GM12878 (cell line): ENCODE measurements around the gene TMEM63C. TPM values are rescaled to one million over a fixed set of nuclear protein-coding genes. Genes with fewer than 3 reads are reported as not detected.

Experiments
- ATAC-seq: fragments of 200-7000 bp; cut with Tn5 transposase; 3 replicates; pipeline ENCODE4 v1.9.1; 2020; ENCODE audit warnings: mild to moderate bottlenecking, moderate library complexity
- BruUV-seq: library from RNA; stranded (reverse); fragments of 400-500 nt; replicated peaks from 2 replicates; lab custom pipeline; 2021; lab: Mats Ljungman, UMichigan
- CTCF ChIA-PET: fragments of 300-600 bp; sonication (Branson Sonifier 250); formaldehyde crosslinking; extraction: SDS; loops from one replicate; lab custom pipeline; 2021; ENCODE audit warnings: inconsistent platforms; lab: Yijun Ruan, JAX
- POLR2A ChIA-PET: fragments of 350-600 bp; formaldehyde crosslinking; extraction: SDS; loops from one replicate; lab custom pipeline; 2021; ENCODE audit warnings: inconsistent platforms; lab: Charles Lee
- RAD21 ChIA-PET: fragments of 300-600 bp; sonication (Branson Sonifier 250); formaldehyde crosslinking; loops from one replicate; lab custom pipeline; 2023; ENCODE audit warnings: antibody characterized with exemption; ENCODE audit not compliant: unreplicated experiment; lab: Charles Lee
- SMC1A ChIA-PET: fragments of 300-600 bp; sonication (Branson Sonifier 250); formaldehyde crosslinking; loops from one replicate; lab custom pipeline; 2023; ENCODE audit not compliant: unreplicated experiment, uncharacterized antibody; lab: Charles Lee
- DNase-seq: peaks from one replicate; pipeline ENCODE4 v3.0.0-alpha.2; 2011; ENCODE audit warnings: low read depth, low spot score
- FAIRE-seq: peaks from 3 replicates; lab custom pipeline; 2011; peaks lifted over from hg19 to GRCh38; lab: Jason Lieb, UNC
- H2AFZ ChIP-seq: 2 replicates; pipeline ENCODE4 v1.6.0; 2011; ENCODE audit warnings: low read depth, low read length, control low read depth; ENCODE audit not compliant: control insufficient read depth
- H3K27ac ChIP-seq: 2 replicates; pipeline ENCODE4 v1.5.1; 2011; ENCODE audit warnings: control low read depth; ENCODE audit not compliant: control insufficient read depth, insufficient read depth
- H3K27me3 ChIP-seq, 2 experiments: replicated peaks in 1 of 2; 2 replicates each; pipeline versions ENCODE4 v1.6.0 to v1.6.1; 2011; ENCODE audit warnings: low read length in 1 of 2; ENCODE audit not compliant: control insufficient read depth in 2 of 2, insufficient read depth in 2 of 2
- H3K36me3 ChIP-seq, 2 experiments: 2 replicates each; pipeline ENCODE4 v1.5.1; 2011; ENCODE audit warnings: low read length in 1 of 2; ENCODE audit not compliant: control insufficient read depth in 2 of 2, insufficient read depth in 2 of 2
- H3K4me1 ChIP-seq: 2 replicates; pipeline ENCODE4 v1.6.1; 2011; ENCODE audit warnings: mild to moderate bottlenecking, low read length, moderate library complexity, mixed read lengths; ENCODE audit not compliant: control insufficient read depth, insufficient read depth
- H3K4me2 ChIP-seq: 2 replicates; pipeline ENCODE4 v1.6.0; 2011; ENCODE audit warnings: control low read depth; ENCODE audit not compliant: control insufficient read depth, insufficient read depth
- H3K4me3 ChIP-seq: fragments of 200-600 bp; sonication (generic); 2 replicates; pipeline ENCODE4 v1.5.1; 2016
- H3K79me2 ChIP-seq: 2 replicates; pipeline ENCODE4 v1.6.0; 2011; ENCODE audit warnings: low read length; ENCODE audit not compliant: control insufficient read depth, insufficient read depth
- H3K9ac ChIP-seq: 2 replicates; pipeline ENCODE4 v1.8.0; 2011; ENCODE audit warnings: low read length, control low read depth, mixed read lengths; ENCODE audit not compliant: control insufficient read depth, insufficient read depth
- H3K9me3 ChIP-seq: replicated peaks from 3 replicates; pipeline ENCODE4 v1.5.1; 2011; ENCODE audit warnings: mild to moderate bottlenecking, low read length; ENCODE audit not compliant: control insufficient read depth, insufficient read depth
- H4K20me1 ChIP-seq: 2 replicates; pipeline ENCODE4 v1.6.0; 2011; ENCODE audit not compliant: control insufficient read depth, insufficient read depth
- CHD1 ChIP-seq: IDR thresholded peaks from 2 replicates; pipeline ENCODE4 v1.6.1; 2012; ENCODE audit warnings: low read depth, low read length, improper control_type of control experiment
- EGR1 ChIP-seq, 2 experiments: IDR thresholded peaks; 1 replicate in 1 of 2; 2 replicates in 1 of 2; pipeline ENCODE4 v1.6.1; 2011 to 2012; ENCODE audit warnings: low read depth in 2 of 2, low read length in 2 of 2, borderline replicate concordance in 1 of 2, mild to moderate bottlenecking in 1 of 2, moderate library complexity in 1 of 2
- ESRRA ChIP-seq: IDR thresholded peaks from 2 replicates; pipeline ENCODE4 v1.6.1; 2012; ENCODE audit warnings: mild to moderate bottlenecking, low read length, improper control_type of control experiment
- EZH2 ChIP-seq: IDR thresholded peaks from 2 replicates; pipeline ENCODE4 v1.6.1; 2012; ENCODE audit warnings: low read depth, mild to moderate bottlenecking, control low read depth, inconsistent platforms, low read length, borderline replicate concordance; ENCODE audit not compliant: control insufficient read depth
- KLF5 ChIP-seq: fragments of 450-650 bp; IDR thresholded peaks from 2 replicates; pipeline ENCODE4 v1.6.1; 2014; ENCODE audit warnings: mild to moderate bottlenecking; ENCODE audit not compliant: partially characterized antibody
- LARP7 ChIP-seq: fragments of 450-650 bp; IDR thresholded peaks from 2 replicates; pipeline ENCODE4 v1.6.1; 2017; ENCODE audit warnings: mild to moderate bottlenecking
- PAX8 ChIP-seq: fragments of 450-650 bp; IDR thresholded peaks from 2 replicates; pipeline ENCODE4 v1.6.1; 2017; ENCODE audit warnings: mild to moderate bottlenecking, moderate library complexity
- POLR2A ChIP-seq: IDR thresholded peaks from 2 replicates; pipeline ENCODE4 v1.6.1; 2011; ENCODE audit warnings: low read depth, mild to moderate bottlenecking, low read length
- POLR2AphosphoS2 ChIP-seq: IDR thresholded peaks from 2 replicates; pipeline ENCODE4 v1.6.1; 2011; ENCODE audit warnings: low read depth, mild to moderate bottlenecking, low read length, improper control_type of control experiment, moderate library complexity
- RUNX3 ChIP-seq: IDR thresholded peaks from 2 replicates; pipeline ENCODE4 v1.6.1; 2012; ENCODE audit warnings: low read length, inconsistent platforms
- SPI1 ChIP-seq: IDR thresholded peaks from 2 replicates; pipeline ENCODE4 v1.6.1; 2011; ENCODE audit warnings: low read depth, mild to moderate bottlenecking, low read length, moderate library complexity, borderline replicate concordance; ENCODE audit not compliant: insufficient read depth
- SREBF2 ChIP-seq: IDR thresholded peaks from 2 replicates; pipeline ENCODE4 v1.6.1; 2012; ENCODE audit warnings: mild to moderate bottlenecking, low read length
- ZNF274 ChIP-seq: IDR thresholded peaks from one replicate; pipeline ENCODE4 v1.8.0; 2011; ENCODE audit not compliant: insufficient read length, insufficient read depth
- WGBS: methylation state at CpG from one replicate; pipeline ENCODE4 v1.1.6; 2016; ENCODE audit warnings: low lambda C conversion rate; ENCODE audit not compliant: insufficient replicate concordance, insufficient coverage; ENCODE audit errors: missing lambda C conversion rate; 5-methylcytosine and 5-hydroxymethylcytosine counted together
- in situ Hi-C: fragments of 300-500 bp; cut with MboI; formaldehyde crosslinking; loops from 9 replicates; pipeline ENCODE4 v1.14.3; 2018; ENCODE audit warnings: mixed read lengths
- intact Hi-C: fragments of 100-400 bp; cut with micrococcal nuclease; formaldehyde crosslinking; loops from one replicate; pipeline ENCODE4 v1.14.2; 2022; ENCODE audit not compliant: unreplicated experiment
- polyA plus RNA-seq, 11 experiments: library from polyadenylated mRNA; depleted of rRNA in 4 of 11; unstranded in 6 of 11; stranded (reverse) in 5 of 11; fragments of >200 nt; fragmentation: Nextera tagmentation in 4 of 11; fragmentation: Illumina TruSeq in 1 of 11; extraction: Ambion mirVana in 4 of 11; extraction: Trizol in 1 of 11; gene quantifications; 1 replicate in 1 of 11; 2 replicates in 10 of 11; pipeline versions ENCODE4 v1.2.1 to v1.2.3, GENCODE V29; 2011 to 2016; ENCODE audit warnings: inconsistent platforms in 2 of 11, missing spikeins in 2 of 11, low read depth in 1 of 11
- total RNA-seq, 4 experiments: library from RNA; depleted of rRNA in 3 of 4; stranded (reverse); fragments of >200 nt in 3 of 4; fragmentation: Illumina TruSeq in 1 of 4; extraction: Trizol in 1 of 4; gene quantifications; 2 replicates each; pipeline versions ENCODE4 v1.2.1 to v1.2.3, GENCODE V29; 2013 to 2021
- TF ChIP-seq, protein P1 (sequence below): fragments of 450-650 bp; conservative IDR thresholded peaks from 2 replicates; pipeline ENCODE4 v1.6.1; 2017; ENCODE audit warnings: mild to moderate bottlenecking, moderate library complexity

The TMEM63C gene
- total and polyA plus RNA-seq, 10 of the 15 experiments (the other 5 are each of a cell fraction or from before 2014, with no cell fraction given): 0.06 to 1.3 (median 0.39) TPM; not detected in 4

DNA sequence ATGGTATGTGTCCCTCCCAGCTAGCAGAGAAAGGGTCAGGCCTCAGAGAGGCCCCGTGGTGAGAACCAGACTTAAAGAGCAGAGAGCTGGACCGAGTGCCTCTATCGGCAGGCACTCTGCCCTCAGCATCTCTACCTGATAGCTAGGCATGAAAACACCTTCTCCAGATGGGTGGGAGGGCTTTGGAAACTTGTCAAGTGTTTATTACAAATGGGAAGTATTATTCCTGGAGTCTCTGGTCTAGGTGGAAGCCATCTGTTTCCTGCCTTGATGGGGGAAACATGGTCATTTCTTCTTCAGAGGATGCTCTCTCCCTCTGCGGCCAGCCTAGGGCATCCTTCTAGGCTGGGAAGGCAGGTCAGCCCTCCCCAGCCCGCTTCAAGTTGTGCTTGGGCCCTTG is 2.3 kb downstream of the TMEM63C start (continued):
- TF ChIP-seq, protein P1, sequence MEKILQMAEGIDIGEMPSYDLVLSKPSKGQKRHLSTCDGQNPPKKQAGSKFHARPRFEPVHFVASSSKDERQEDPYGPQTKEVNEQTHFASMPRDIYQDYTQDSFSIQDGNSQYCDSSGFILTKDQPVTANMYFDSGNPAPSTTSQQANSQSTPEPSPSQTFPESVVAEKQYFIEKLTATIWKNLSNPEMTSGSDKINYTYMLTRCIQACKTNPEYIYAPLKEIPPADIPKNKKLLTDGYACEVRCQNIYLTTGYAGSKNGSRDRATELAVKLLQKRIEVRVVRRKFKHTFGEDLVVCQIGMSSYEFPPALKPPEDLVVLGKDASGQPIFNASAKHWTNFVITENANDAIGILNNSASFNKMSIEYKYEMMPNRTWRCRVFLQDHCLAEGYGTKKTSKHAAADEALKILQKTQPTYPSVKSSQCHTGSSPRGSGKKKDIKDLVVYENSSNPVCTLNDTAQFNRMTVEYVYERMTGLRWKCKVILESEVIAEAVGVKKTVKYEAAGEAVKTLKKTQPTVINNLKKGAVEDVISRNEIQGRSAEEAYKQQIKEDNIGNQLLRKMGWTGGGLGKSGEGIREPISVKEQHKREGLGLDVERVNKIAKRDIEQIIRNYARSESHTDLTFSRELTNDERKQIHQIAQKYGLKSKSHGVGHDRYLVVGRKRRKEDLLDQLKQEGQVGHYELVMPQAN: no peak
- TF ChIP-seq LARP7 (no peak), ZNF274 (no peak), PAX8 (no peak), EGR1 (IDR thresholded peaks at IDR 0.05; ENCODE audit: borderline replicate concordance in 1 of 2, low read depth in 2 of 2, low read length in 2 of 2) (no peak), CHD1 (no peak), SREBF2 (no peak), ESRRA (no peak), POLR2AphosphoS2 (no peak), KLF5 (no peak), RUNX3 (no peak)

DNA sequence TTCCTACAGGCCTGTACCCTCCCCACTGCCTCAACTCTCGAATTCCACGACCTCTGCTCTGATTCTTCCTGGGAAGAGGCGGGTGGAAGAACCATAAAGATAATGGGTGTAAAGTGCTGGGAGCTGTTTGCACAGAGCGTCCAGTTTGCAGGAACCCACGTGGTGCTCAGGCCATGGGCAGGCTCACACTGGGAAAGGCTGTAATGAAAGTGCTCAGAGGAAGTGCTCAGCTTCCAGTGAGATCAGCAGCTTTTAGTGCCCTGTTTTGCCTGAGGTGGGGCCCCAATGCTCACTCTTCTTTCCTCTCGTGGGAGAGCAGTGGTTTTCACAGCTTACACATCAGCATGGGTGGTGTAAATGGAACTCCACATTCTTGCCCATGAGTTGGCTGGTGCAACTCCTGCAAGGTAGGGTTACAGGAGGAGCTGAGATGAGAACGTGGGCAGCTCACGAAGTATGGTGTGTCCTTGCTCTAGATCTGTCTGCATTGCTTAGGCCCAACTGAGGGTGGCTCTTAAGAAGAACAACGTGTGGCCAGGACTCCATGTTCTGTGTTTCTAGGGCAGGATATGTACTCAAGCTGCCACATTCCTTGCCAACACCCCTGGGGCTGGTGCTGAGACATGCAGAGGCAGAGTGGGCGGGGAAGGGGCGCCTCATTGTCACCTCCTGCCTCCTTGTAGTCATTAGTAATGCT is 2.9 kb downstream of the TMEM63C start:
- DNase-seq (no peak), FAIRE-seq (peak; percentile 13), ATAC-seq (peak; percentile 10; the same call in 1 of the 3 replicates)
- peaks cover 0 to 3% of the 10 kb centered on the region in 2 experiments; a peak in 1 of 4 replicates for H3K27me3 ChIP-seq
- no peak overlapping the region for H3K9ac ChIP-seq
- RAD21 ChIA-PET: interaction anchor here (1.5 kb wide), 1 partner anchor 29 kb away, joined by 5 read pairs; no protein-coding TSS in a partner anchor
- SMC1A ChIA-PET: interaction anchor here (1.4 kb wide), 1 partner anchor 29 kb away, joined by 4 read pairs; no protein-coding TSS in a partner anchor
- CTCF ChIA-PET: interaction anchor here (0.6 to 2.0 kb wide), 7 partner anchors 11 to 131 kb away, joined by 3 to 8 read pairs (median 4); no protein-coding TSS in a partner anchor
- no TSS peak for BruUV-seq
- H4K20me1 ChIP-seq: no peaks in the 10 kb centered on the region
- WGBS: 4% methylated on average over 11 of the region's 11 CpGs
- H3K9me3 ChIP-seq: no peaks in the 10 kb centered on the region
- no peaks in the 10 kb centered on the region for H3K36me3 ChIP-seq
- peaks cover 4% of the 10 kb centered on the region for H3K4me1 ChIP-seq
- no peak overlapping the region for H3K27ac ChIP-seq
- intact Hi-C loops: no loop called here
- in situ Hi-C loops: no loop called here
- POLR2A ChIA-PET: interaction anchor here (0.6 to 1.0 kb wide), 2 partner anchors 119 to 206 kb away, joined by 3 read pairs; no protein-coding TSS in a partner anchor
- no peak overlapping the region for H3K4me2 ChIP-seq
- no peak for TF ChIP-seq EZH2
- TF ChIP-seq SPI1: 0 out of 2 replicates have a peak, but pooled peaks have one; percentile 10
- no peak for TF ChIP-seq POLR2A
- H3K79me2 ChIP-seq: no peaks in the 10 kb centered on the region
- no peak overlapping the region for H3K4me3 ChIP-seq
- H2AFZ ChIP-seq: no peak overlapping the region
